ENCODE measurements around the gene TMEM63A. TPM values are rescaled to one million over a fixed set of nuclear protein-coding genes. Genes with fewer than 3 reads are reported as not detected.
A peak's percentile ranks its signal among the peaks of the same experiment; 100 is the strongest.

The TMEM63A gene
- total RNA-seq, 1 donor from 2014 or later: 5.1 TPM

DNA sequence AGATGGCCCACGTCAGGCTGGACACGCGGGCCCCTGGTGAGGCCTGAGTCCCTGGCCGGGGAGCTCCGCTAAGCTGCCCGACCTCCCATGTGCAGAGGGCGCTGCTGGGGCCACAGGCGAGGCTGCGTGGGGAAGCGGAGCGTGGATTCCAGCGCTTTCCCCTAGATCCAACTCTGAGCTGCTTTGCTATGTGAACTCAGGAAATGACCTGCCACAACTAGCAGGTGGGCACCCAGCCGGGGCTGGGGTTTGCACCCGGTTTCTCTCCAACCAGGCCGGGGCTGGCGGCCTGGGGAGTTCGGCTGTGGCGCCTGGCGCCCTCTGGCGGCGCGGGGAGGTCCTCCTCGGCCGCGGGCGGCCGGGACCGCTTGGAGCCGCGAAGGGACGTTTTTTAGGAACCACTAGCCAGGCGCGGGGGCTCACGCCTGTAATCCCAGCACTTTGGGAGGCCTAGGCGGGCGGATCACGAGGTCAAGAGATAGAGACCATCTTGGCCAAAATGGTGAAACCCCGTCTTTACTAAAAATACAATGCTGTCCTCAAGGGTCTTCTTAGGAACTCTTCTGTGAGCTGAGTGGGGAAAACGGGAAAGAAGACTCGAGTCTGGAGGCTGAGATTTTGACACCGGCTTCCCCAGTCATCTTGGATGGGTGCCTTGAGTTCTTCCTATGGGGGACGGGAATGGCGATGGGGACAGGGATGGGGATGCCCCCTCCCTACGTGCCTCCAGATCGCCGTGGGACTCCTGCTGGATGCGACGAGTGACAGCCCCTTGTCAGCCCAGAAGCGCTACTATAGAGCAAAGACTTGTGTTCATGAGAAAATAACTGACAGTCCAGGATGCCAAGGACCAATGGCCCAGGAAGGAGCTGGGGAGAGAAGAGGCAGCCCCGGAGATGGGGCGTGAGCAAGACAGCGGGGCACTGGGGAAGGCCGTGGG lies 29.3 kb upstream of the TMEM63A start:
- no peak overlapping the region for H3K27ac ChIP-seq
- Mint-ChIP-seq H3K27me3 (ENCODE audit: insufficient read depth, low read depth) (peaks cover 5% of the 10 kb centered on the region), H3K27ac (no peak overlapping the region), H3K4me3 (no peak overlapping the region), H3K4me1 (peaks cover 18% of the 10 kb centered on the region), H3K36me3 (no peaks in the 10 kb centered on the region), H3K9me3 (no peaks in the 10 kb centered on the region)
- H4K20me1 ChIP-seq (ENCODE audit: low read depth): no peaks in the 10 kb centered on the region
- TF ChIP-seq EZH2 (IDR thresholded peaks at IDR 0.05) (no peak), EZH2phosphoT487 (IDR thresholded peaks at IDR 0.05) (no peak)
- TF ChIP-seq, protein P1, sequence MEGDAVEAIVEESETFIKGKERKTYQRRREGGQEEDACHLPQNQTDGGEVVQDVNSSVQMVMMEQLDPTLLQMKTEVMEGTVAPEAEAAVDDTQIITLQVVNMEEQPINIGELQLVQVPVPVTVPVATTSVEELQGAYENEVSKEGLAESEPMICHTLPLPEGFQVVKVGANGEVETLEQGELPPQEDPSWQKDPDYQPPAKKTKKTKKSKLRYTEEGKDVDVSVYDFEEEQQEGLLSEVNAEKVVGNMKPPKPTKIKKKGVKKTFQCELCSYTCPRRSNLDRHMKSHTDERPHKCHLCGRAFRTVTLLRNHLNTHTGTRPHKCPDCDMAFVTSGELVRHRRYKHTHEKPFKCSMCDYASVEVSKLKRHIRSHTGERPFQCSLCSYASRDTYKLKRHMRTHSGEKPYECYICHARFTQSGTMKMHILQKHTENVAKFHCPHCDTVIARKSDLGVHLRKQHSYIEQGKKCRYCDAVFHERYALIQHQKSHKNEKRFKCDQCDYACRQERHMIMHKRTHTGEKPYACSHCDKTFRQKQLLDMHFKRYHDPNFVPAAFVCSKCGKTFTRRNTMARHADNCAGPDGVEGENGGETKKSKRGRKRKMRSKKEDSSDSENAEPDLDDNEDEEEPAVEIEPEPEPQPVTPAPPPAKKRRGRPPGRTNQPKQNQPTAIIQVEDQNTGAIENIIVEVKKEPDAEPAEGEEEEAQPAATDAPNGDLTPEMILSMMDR (IDR thresholded peaks at IDR 0.05): peak; percentile 90
- peak overlapping the region; percentile 13 for H2AFZ ChIP-seq (replicated peaks)
- H3F3A ChIP-seq (ENCODE audit: low read depth): no peaks in the 10 kb centered on the region
- no peak overlapping the region for H3K4me3 ChIP-seq
- H3K9ac ChIP-seq: no peak overlapping the region
- no peaks in the 10 kb centered on the region for H3K9me3 ChIP-seq (ENCODE audit: low read depth)
- peak overlapping the region; percentile 21 for H3K4me2 ChIP-seq
- peaks cover 10% of the 10 kb centered on the region for H3K27me3 ChIP-seq
- H3K4me1 ChIP-seq: no peaks in the 10 kb centered on the region
- DNase-seq (ENCODE audit: low spot score): peak; percentile 84
- H3K36me3 ChIP-seq: no peaks in the 10 kb centered on the region
- no peaks in the 10 kb centered on the region for H3K79me2 ChIP-seq (ENCODE audit: low read depth)

DNA sequence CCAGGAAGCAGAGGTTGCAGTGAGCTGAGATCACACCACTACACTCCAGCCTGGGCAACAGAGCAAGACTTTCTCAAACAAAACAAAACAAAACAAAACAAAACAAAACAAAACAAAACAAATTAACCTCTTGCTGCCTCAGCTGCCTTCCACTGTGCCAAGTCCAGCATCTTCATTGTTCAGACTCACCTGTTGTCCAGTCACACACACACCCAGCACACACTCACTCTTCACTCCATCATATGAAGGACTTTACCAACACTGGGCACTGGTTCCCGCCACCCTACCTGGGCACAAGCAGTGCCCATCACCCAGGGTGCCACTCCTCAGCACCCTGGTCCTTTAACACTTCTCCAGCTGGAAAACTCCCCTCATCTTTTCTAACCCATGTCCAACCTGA lies 27.3 kb upstream of the TMEM63A start:
- Histone ChIP-seq H3K4me2 (no peak overlapping the region), H3K4me1 (no peaks in the 10 kb centered on the region), H3K27ac (no peak overlapping the region), H4K20me1 (ENCODE audit: low read depth) (no peaks in the 10 kb centered on the region), H3K4me3 (no peak overlapping the region), H3K9me3 (ENCODE audit: low read depth) (no peaks in the 10 kb centered on the region), H3K27me3 (peaks cover 10% of the 10 kb centered on the region), H3F3A (ENCODE audit: low read depth) (no peaks in the 10 kb centered on the region), H3K9ac (no peak overlapping the region), H3K79me2 (ENCODE audit: low read depth) (no peaks in the 10 kb centered on the region), H2AFZ (replicated peaks) (no peak overlapping the region), H3K36me3 (no peaks in the 10 kb centered on the region)
- peaks cover under 1% of the 10 kb centered on the region for H3K4me1 Mint-ChIP-seq
- TF ChIP-seq EZH2phosphoT487 (IDR thresholded peaks at IDR 0.05) (no peak), EZH2 (IDR thresholded peaks at IDR 0.05) (no peak)
- TF ChIP-seq, protein P1 (IDR thresholded peaks at IDR 0.05): no peak
- H3K36me3 Mint-ChIP-seq: no peaks in the 10 kb centered on the region
- H3K9me3 Mint-ChIP-seq: no peaks in the 10 kb centered on the region
- no peak overlapping the region for H3K4me3 Mint-ChIP-seq
- no peak overlapping the region for H3K27ac Mint-ChIP-seq
- H3K27me3 Mint-ChIP-seq (ENCODE audit: insufficient read depth, low read depth): no peaks in the 10 kb centered on the region
- DNase-seq (ENCODE audit: low spot score): no peak

DNA sequence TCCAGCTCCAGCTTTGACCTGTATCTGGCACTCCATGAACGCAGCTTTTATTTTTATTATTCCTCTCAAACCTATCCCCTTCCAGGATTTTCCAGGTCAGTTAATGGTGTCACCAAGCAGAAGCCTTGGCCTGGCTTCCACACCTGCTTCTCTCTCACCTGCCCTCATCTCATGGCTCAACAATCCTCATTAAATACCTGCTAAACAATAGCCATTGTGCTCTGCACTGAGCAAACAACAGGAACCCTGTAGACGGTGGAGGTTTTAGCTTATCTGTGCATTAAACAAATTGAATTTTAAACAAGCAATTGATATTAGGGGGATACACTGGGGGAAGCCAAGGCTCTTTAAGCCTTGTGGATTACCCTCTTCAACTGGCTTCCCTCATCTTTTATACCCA lies 26.6 kb upstream of the TMEM63A start:
- Mint-ChIP-seq H3K9me3 (no peaks in the 10 kb centered on the region), H3K4me3 (no peak overlapping the region), H3K27me3 (ENCODE audit: insufficient read depth, low read depth) (no peaks in the 10 kb centered on the region), H3K27ac (no peak overlapping the region), H3K36me3 (no peaks in the 10 kb centered on the region), H3K4me1 (no peaks in the 10 kb centered on the region)
- H3K27ac ChIP-seq: no peak overlapping the region
- H3K36me3 ChIP-seq: no peaks in the 10 kb centered on the region
- TF ChIP-seq EZH2 (IDR thresholded peaks at IDR 0.05): no peak
- TF ChIP-seq, protein P1 (IDR thresholded peaks at IDR 0.05): no peak
- no peak for TF ChIP-seq EZH2phosphoT487 (IDR thresholded peaks at IDR 0.05)
- no peak overlapping the region for H3K4me2 ChIP-seq
- H3K27me3 ChIP-seq: peaks cover 10% of the 10 kb centered on the region
- H3K9ac ChIP-seq: no peak overlapping the region
- no peak overlapping the region for H3K4me3 ChIP-seq
- H3K79me2 ChIP-seq (ENCODE audit: low read depth): no peaks in the 10 kb centered on the region
- H4K20me1 ChIP-seq (ENCODE audit: low read depth): no peaks in the 10 kb centered on the region
- H3K4me1 ChIP-seq: no peaks in the 10 kb centered on the region
- H2AFZ ChIP-seq (replicated peaks): no peak overlapping the region
- no peaks in the 10 kb centered on the region for H3F3A ChIP-seq (ENCODE audit: low read depth)
- DNase-seq (ENCODE audit: low spot score): no peak
- no peaks in the 10 kb centered on the region for H3K9me3 ChIP-seq (ENCODE audit: low read depth)
